ENCODE measurements around the gene ADAT1. TPM values are rescaled to one million over a fixed set of nuclear protein-coding genes. Genes with fewer than 3 reads are reported as not detected.

The ADAT1 gene
- polyA plus RNA-seq, 1 of the 3 experiments (the other 2 are of a cell fraction): 51.1 TPM

GRCh38 chr16:75589306-75589705 lies 33.8 kb downstream of the ADAT1 start (continued):
- TF ChIP-seq, protein P1, sequence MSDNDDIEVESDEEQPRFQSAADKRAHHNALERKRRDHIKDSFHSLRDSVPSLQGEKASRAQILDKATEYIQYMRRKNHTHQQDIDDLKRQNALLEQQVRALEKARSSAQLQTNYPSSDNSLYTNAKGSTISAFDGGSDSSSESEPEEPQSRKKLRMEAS (IDR thresholded peaks at IDR 0.05; ENCODE audit: low read depth): no peak
- no peak for TF ChIP-seq TCF12 (IDR thresholded peaks at IDR 0.05)
- TF ChIP-seq CTCF (IDR thresholded peaks at IDR 0.05): no peak
- TF ChIP-seq NRF1 (IDR thresholded peaks at IDR 0.05; ENCODE audit: low read depth, low read length): no peak
- TF ChIP-seq RXRA (IDR thresholded peaks at IDR 0.05; ENCODE audit: borderline replicate concordance, low read depth): no peak
- TF ChIP-seq RFX5 (IDR thresholded peaks at IDR 0.05; ENCODE audit: low read length): no peak

GRCh38 chr16:75588716-75589115 lies 34.4 kb downstream of the ADAT1 start:
- Histone ChIP-seq H3K9me3 (no peaks in the 10 kb centered on the region), H3K79me2 (ENCODE audit: insufficient read depth) (no peaks in the 10 kb centered on the region), H3K4me1 (ENCODE audit: control insufficient read depth in 1 of 2, insufficient read depth in 2 of 2, low read depth in 1 of 2, low read length in 1 of 2) (peaks cover 11 to 13% of the 10 kb centered on the region in 2 experiments), H2AFZ (ENCODE audit: low read depth) (no peak overlapping the region), H3F3A (replicated peaks; ENCODE audit: insufficient read depth) (peaks cover 5% of the 10 kb centered on the region), H3K4me3 (ENCODE audit: low read depth in 2 of 2, low read length in 1 of 2) (no peak overlapping the region), H3K4me2 (no peak overlapping the region), H3K27me3 (ENCODE audit: insufficient read depth) (no peaks in the 10 kb centered on the region), H3K36me3 (replicated peaks in 1 of 2; ENCODE audit: control insufficient read depth in 1 of 2, insufficient read depth in 2 of 2, low read length in 1 of 2) (peaks cover 1 to 4% of the 10 kb centered on the region in 2 experiments), H3K9ac (no peak overlapping the region), H3K27ac (ENCODE audit: low read depth in 2 of 2, low read length in 1 of 2) (no peak overlapping the region), H3K9me2 (no peaks in the 10 kb centered on the region), H4K20me1 (ENCODE audit: insufficient read depth) (no peaks in the 10 kb centered on the region)
- ChIA-PET POLR2A (no interaction called here), CTCF (no interaction called here)
- DNase-seq: no peak
- 100% methylated on average over 3 of the region's 4 CpGs for WGBS (ENCODE audit: low lambda C conversion rate)
- TF ChIP-seq RCOR1 (IDR thresholded peaks at IDR 0.05; ENCODE audit: low read length): no peak
- TF ChIP-seq EZH2phosphoT487 (IDR thresholded peaks at IDR 0.05; ENCODE audit: borderline replicate concordance, low read depth): no peak
- TF ChIP-seq, protein P2, sequence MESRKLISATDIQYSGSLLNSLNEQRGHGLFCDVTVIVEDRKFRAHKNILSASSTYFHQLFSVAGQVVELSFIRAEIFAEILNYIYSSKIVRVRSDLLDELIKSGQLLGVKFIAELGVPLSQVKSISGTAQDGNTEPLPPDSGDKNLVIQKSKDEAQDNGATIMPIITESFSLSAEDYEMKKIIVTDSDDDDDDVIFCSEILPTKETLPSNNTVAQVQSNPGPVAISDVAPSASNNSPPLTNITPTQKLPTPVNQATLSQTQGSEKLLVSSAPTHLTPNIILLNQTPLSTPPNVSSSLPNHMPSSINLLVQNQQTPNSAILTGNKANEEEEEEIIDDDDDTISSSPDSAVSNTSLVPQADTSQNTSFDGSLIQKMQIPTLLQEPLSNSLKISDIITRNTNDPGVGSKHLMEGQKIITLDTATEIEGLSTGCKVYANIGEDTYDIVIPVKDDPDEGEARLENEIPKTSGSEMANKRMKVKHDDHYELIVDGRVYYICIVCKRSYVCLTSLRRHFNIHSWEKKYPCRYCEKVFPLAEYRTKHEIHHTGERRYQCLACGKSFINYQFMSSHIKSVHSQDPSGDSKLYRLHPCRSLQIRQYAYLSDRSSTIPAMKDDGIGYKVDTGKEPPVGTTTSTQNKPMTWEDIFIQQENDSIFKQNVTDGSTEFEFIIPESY (IDR thresholded peaks at IDR 0.05; ENCODE audit: borderline replicate concordance, low read depth): no peak
- TF ChIP-seq GATA2 (CRISPR knock-in tag; IDR thresholded peaks at IDR 0.05): no peak
- no peak for TF ChIP-seq TCF12 (IDR thresholded peaks at IDR 0.05)
- no peak for TF ChIP-seq RXRA (IDR thresholded peaks at IDR 0.05; ENCODE audit: borderline replicate concordance, low read depth)
- TF ChIP-seq REST (IDR thresholded peaks at IDR 0.05; ENCODE audit: low read depth, low read length): no peak
- no peak for TF ChIP-seq TAF1 (IDR thresholded peaks at IDR 0.05; ENCODE audit: borderline replicate concordance, low read depth, low read length)
- no peak for TF ChIP-seq USF1 (IDR thresholded peaks at IDR 0.05; ENCODE audit: borderline replicate concordance, low read depth)
- no peak for TF ChIP-seq FOXM1 (IDR thresholded peaks at IDR 0.05; ENCODE audit: low read depth)
- no peak for TF ChIP-seq PBX3 (IDR thresholded peaks at IDR 0.05)
- no peak for TF ChIP-seq NRF1 (IDR thresholded peaks at IDR 0.05; ENCODE audit: low read depth, low read length)
- no peak for TF ChIP-seq FOXJ3 (CRISPR knock-in tag; IDR thresholded peaks at IDR 0.05)
- TF ChIP-seq, protein P1 (IDR thresholded peaks at IDR 0.05; ENCODE audit: low read depth): no peak
- TF ChIP-seq FOSL2 (IDR thresholded peaks at IDR 0.05; ENCODE audit: borderline replicate concordance, low read depth): no peak
- TF ChIP-seq CHD2 (IDR thresholded peaks at IDR 0.05; ENCODE audit: low read length, partially characterized antibody): no peak
- no peak for TF ChIP-seq MXI1 (IDR thresholded peaks at IDR 0.05; ENCODE audit: low read depth, low read length)
- TF ChIP-seq YY1 (IDR thresholded peaks at IDR 0.05; ENCODE audit: low read depth): no peak
- TF ChIP-seq MEF2A (IDR thresholded peaks at IDR 0.05; ENCODE audit: borderline replicate concordance, low read depth): no peak
- TF ChIP-seq EP300 (IDR thresholded peaks at IDR 0.05; ENCODE audit: borderline replicate concordance in 1 of 2, low read depth in 1 of 2, low read length in 1 of 2): no peak
